CD4-positive, alpha-beta memory T cell (primary cell): ENCODE measurements around the gene THOP1. TPM values are rescaled to one million over a fixed set of nuclear protein-coding genes. Genes with fewer than 3 reads are reported as not detected.

ENCODE experiments used
- CTCF ChIA-PET: fragments of 350-600 bp; sonication (Branson Sonifier 250); formaldehyde crosslinking; loops from one replicate; lab custom pipeline; 2021; ENCODE audit warnings: inconsistent platforms; ENCODE audit not compliant: partially characterized antibody; lab: Charles Lee
- POLR2A ChIA-PET: fragments of 350-600 bp; sonication (Branson Sonifier 250); formaldehyde crosslinking; loops from one replicate; lab custom pipeline; 2021; ENCODE audit not compliant: partially characterized antibody; lab: Charles Lee
- DNase-seq, 5 donors: peaks; one replicate each; pipeline versions ENCODE4 v3.0.0 to v3.0.0-alpha.2; 2020 to 2022; ENCODE audit warnings: mixed read lengths in 1 of 5
- H3K27ac ChIP-seq: one replicate; pipeline ENCODE4 v1.7.0; 2013; ENCODE audit warnings: low read depth, low read length
- H3K27me3 ChIP-seq: 2 replicates; pipeline ENCODE4 v1.7.0; 2013; ENCODE audit warnings: mild to moderate bottlenecking, low read length, moderate library complexity; ENCODE audit not compliant: insufficient read depth
- H3K36me3 ChIP-seq: 2 replicates; pipeline ENCODE4 v1.7.0; 2013; ENCODE audit warnings: mild to moderate bottlenecking, low read length, moderate library complexity; ENCODE audit not compliant: insufficient read depth
- H3K4me1 ChIP-seq: 2 replicates; pipeline ENCODE4 v1.7.0; 2013; ENCODE audit warnings: mild to moderate bottlenecking, low read length, moderate library complexity; ENCODE audit not compliant: insufficient read depth
- H3K4me3 ChIP-seq, 2 donors: one replicate each; pipeline ENCODE4 v1.7.0; 2013; ENCODE audit warnings: low read length in 2 of 2, mild to moderate bottlenecking in 1 of 2
- H3K9me3 ChIP-seq, 2 donors: one replicate each; pipeline ENCODE4 v1.7.0; 2013; ENCODE audit warnings: low read length in 2 of 2, control low read depth in 1 of 2; ENCODE audit not compliant: control insufficient read depth in 1 of 2
- H3K27ac Mint-ChIP-seq, 7 donors: one replicate each; pipeline ENCODE4 v1.8.0; 2020 to 2021; ENCODE audit warnings: mixed read lengths in 7 of 7, mild to moderate bottlenecking in 6 of 7, inconsistent platforms in 3 of 7, moderate library complexity in 3 of 7
- H3K27me3 Mint-ChIP-seq, 2 donors: one replicate each; pipeline ENCODE4 v1.8.0; 2020 to 2021; ENCODE audit warnings: mixed read lengths in 2 of 2
- H3K36me3 Mint-ChIP-seq, 2 donors: one replicate each; pipeline ENCODE4 v1.8.0; 2020 to 2021; ENCODE audit warnings: mixed read lengths in 2 of 2, inconsistent platforms in 1 of 2, mild to moderate bottlenecking in 1 of 2
- H3K4me1 Mint-ChIP-seq, 4 donors: one replicate each; pipeline ENCODE4 v1.8.0; 2020 to 2021; ENCODE audit warnings: mixed read lengths in 4 of 4, mild to moderate bottlenecking in 1 of 4
- H3K4me3 Mint-ChIP-seq, 8 donors: one replicate each; pipeline ENCODE4 v1.8.0; 2020 to 2021; ENCODE audit warnings: mixed read lengths in 8 of 8, mild to moderate bottlenecking in 7 of 8, moderate library complexity in 6 of 8, inconsistent platforms in 3 of 8
- H3K9me3 Mint-ChIP-seq, 8 donors: one replicate each; pipeline ENCODE4 v1.8.0; 2020 to 2021; ENCODE audit warnings: mixed read lengths in 8 of 8, mild to moderate bottlenecking in 5 of 8, inconsistent platforms in 3 of 8, moderate library complexity in 1 of 8
- intact Hi-C: fragments of 100-400 bp; cut with micrococcal nuclease; formaldehyde crosslinking; loops from one replicate; pipeline ENCODE4 v1.15.1; 2023
- polyA plus RNA-seq, 2 donors: library from polyadenylated mRNA; unstranded; fragments of 300-500 nt; fragmentation: Illumina TruSeq; gene quantifications; one replicate each; pipeline ENCODE4 v1.2.3, GENCODE V29; 2021
- total RNA-seq, 2 experiments: library from RNA; stranded (reverse); gene quantifications; one replicate each; pipeline ENCODE4 v1.2.3, GENCODE V29; 2021

Gene THOP1
- total and polyA plus RNA-seq, 4 experiments from 2014 or later, result 21.6 to 31.9 (median 25.8) TPM

GRCh38 chr19:2775556-2776430 lies 9.5 kb upstream of the THOP1 start:
- POLR2A ChIA-PET, result interaction anchor here (1.2 kb wide), 1 partner anchor 10 kb away, joined by 5 read pairs; the partner anchor contains the start of gene THOP1
- H3K4me3 ChIP-seq, result peak overlapping the region in 1 of 2 donors; percentile 44
- H3K4me1 ChIP-seq, result peaks cover 31% of the 10 kb centered on the region
- H3K27ac ChIP-seq, result peak overlapping the region; percentile 60
- no peaks in the 10 kb centered on the region for H3K9me3 Mint-ChIP-seq
- intact Hi-C loops, result loop anchor here (1.0 kb wide), 1 partner anchor 10 kb away; the partner anchor contains the start of gene THOP1
- peaks cover 1% of the 10 kb centered on the region for H3K36me3 ChIP-seq
- peaks cover 3 to 14% of the 10 kb centered on the region in 2 donors for H3K36me3 Mint-ChIP-seq
- peak overlapping the region; percentile 88 to 99 (median 97) for H3K27ac Mint-ChIP-seq
- CTCF ChIA-PET, result interaction anchor here (1.2 to 1.3 kb wide), 2 partner anchors 12 to 127 kb away, joined by 3 to 4 read pairs; no protein-coding TSS in a partner anchor
- H3K27me3 ChIP-seq, result no peaks in the 10 kb centered on the region
- H3K4me1 Mint-ChIP-seq, result peaks cover 22 to 55% (median 36%) of the 10 kb centered on the region in 4 donors
- H3K27me3 Mint-ChIP-seq, result no peaks in the 10 kb centered on the region
- peak; percentile 51 to 82 (median 59) for DNase-seq
- peak overlapping the region; percentile 80 to 95 (median 83) for H3K4me3 Mint-ChIP-seq
- no peaks in the 10 kb centered on the region for H3K9me3 ChIP-seq

- no peak for DNase-seq
- H3K9me3 ChIP-seq, result no peaks in the 10 kb centered on the region
- CTCF ChIA-PET, result interaction anchor here (0.6 to 0.9 kb wide), 2 partner anchors 63 to 1233 kb away, joined by 3 to 4 read pairs; partner anchors contain the start of gene ZNF555
- Mint-ChIP-seq H3K4me1 (peaks cover 27 to 65% (median 48%) of the 10 kb centered on the region in 4 donors), H3K27ac (peak overlapping the region in 6 of 7 donors; percentile 22 to 81 (median 51)), H3K9me3 (no peaks in the 10 kb centered on the region), H3K27me3 (no peaks in the 10 kb centered on the region), H3K4me3 (no peak overlapping the region), H3K36me3 (peaks cover 0 to 14% of the 10 kb centered on the region in 2 donors)
- H3K27me3 ChIP-seq, result no peaks in the 10 kb centered on the region
- H3K4me3 ChIP-seq, result no peak overlapping the region
- POLR2A ChIA-PET, result no interaction called here
- no peak overlapping the region for H3K27ac ChIP-seq
- no peaks in the 10 kb centered on the region for H3K36me3 ChIP-seq
- peaks cover 49% of the 10 kb centered on the region for H3K4me1 ChIP-seq
- intact Hi-C loops, result no loop called here
These were observed 7.2 kb upstream of the THOP1 start for GRCh38 chr19:2777952-2778683.

GRCh38 chr19:2779121-2779740 lies 6.1 kb upstream of the THOP1 start:
- Histone ChIP-seq H3K27ac (no peak overlapping the region), H3K9me3 (no peaks in the 10 kb centered on the region), H3K4me3 (no peak overlapping the region), H3K36me3 (no peaks in the 10 kb centered on the region), H3K27me3 (no peaks in the 10 kb centered on the region), H3K4me1 (peaks cover 58% of the 10 kb centered on the region)
- Mint-ChIP-seq H3K4me3 (no peak overlapping the region), H3K9me3 (no peaks in the 10 kb centered on the region), H3K27me3 (no peaks in the 10 kb centered on the region), H3K36me3 (peaks cover 0 to 14% of the 10 kb centered on the region in 2 donors), H3K4me1 (peaks cover 32 to 69% (median 53%) of the 10 kb centered on the region in 4 donors), H3K27ac (peak overlapping the region in 2 of 7 donors; percentile 22 to 57)
- intact Hi-C loops, result no loop called here
- ChIA-PET CTCF (interaction anchor here (0.9 to 1.6 kb wide), 2 partner anchors 29 to 62 kb away, joined by 3 read pairs; partner anchors contain the start of gene ZNF555), POLR2A (no interaction called here)
- DNase-seq, result no peak

GRCh38 chr19:2780284-2780683 lies 5.0 kb upstream of the THOP1 start:
- peaks cover 56% of the 10 kb centered on the region for H3K4me1 ChIP-seq
- POLR2A ChIA-PET, result no interaction called here
- CTCF ChIA-PET, result interaction anchor here (0.6 to 1.6 kb wide), 2 partner anchors 30 to 326 kb away, joined by 3 read pairs; no protein-coding TSS in a partner anchor
- Mint-ChIP-seq H3K27me3 (no peaks in the 10 kb centered on the region), H3K4me3 (peak overlapping the region in 4 of 8 donors; percentile 14 to 60 (median 26)), H3K9me3 (no peaks in the 10 kb centered on the region), H3K4me1 (peaks cover 29 to 67% (median 47%) of the 10 kb centered on the region in 4 donors), H3K27ac (peak overlapping the region in 3 of 7 donors; percentile 16 to 75 (median 64)), H3K36me3 (peaks cover 0 to 13% of the 10 kb centered on the region in 2 donors)
- no peaks in the 10 kb centered on the region for H3K27me3 ChIP-seq
- intact Hi-C loops, result loop anchor here (10.0 kb wide), 2 partner anchors 165 to 305 kb away; partner anchors contain the start of genes GADD45B and ZNF77
- H3K27ac ChIP-seq, result no peak overlapping the region
- no peak overlapping the region for H3K4me3 ChIP-seq
- no peak for DNase-seq
- no peaks in the 10 kb centered on the region for H3K9me3 ChIP-seq
- no peaks in the 10 kb centered on the region for H3K36me3 ChIP-seq

GRCh38 chr19:2782329-2782935 lies 2.9 kb upstream of the THOP1 start:
- no peaks in the 10 kb centered on the region for H3K27me3 ChIP-seq
- ChIA-PET CTCF (interaction anchor here (1.0 to 2.0 kb wide), 2 partner anchors 37 to 43 kb away, joined by 4 read pairs; partner anchors contain the start of gene SLC39A3), POLR2A (interaction anchor here (1.0 to 1.3 kb wide), 3 partner anchors 14 to 306 kb away, joined by 3 to 5 read pairs (median 5); partner anchors contain the start of genes GADD45B and SLC39A3)
- Mint-ChIP-seq H3K27ac (peak overlapping the region; percentile 87 to 97 (median 96)), H3K27me3 (no peaks in the 10 kb centered on the region), H3K36me3 (peaks cover 0 to 6% of the 10 kb centered on the region in 2 donors), H3K9me3 (no peaks in the 10 kb centered on the region), H3K4me1 (peaks cover 26 to 68% (median 47%) of the 10 kb centered on the region in 4 donors), H3K4me3 (peak overlapping the region; percentile 84 to 93 (median 90))
- H3K9me3 ChIP-seq, result no peaks in the 10 kb centered on the region
- intact Hi-C loops, result loop anchor here (2.0 to 10.0 kb wide), 3 partner anchors 162 to 308 kb away; partner anchors contain the start of genes GADD45B, TLE5 and ZNF77
- H3K4me1 ChIP-seq, result peaks cover 54% of the 10 kb centered on the region
- H3K36me3 ChIP-seq, result no peaks in the 10 kb centered on the region
- DNase-seq, result no peak
- H3K4me3 ChIP-seq, result peak overlapping the region; percentile 85 to 91
- H3K27ac ChIP-seq, result peak overlapping the region; percentile 93
